Mesenchymal stem cell (in vitro differentiated cells and primary cell): ENCODE data around the gene CST11.
A peak's percentile ranks its signal among the peaks of the same experiment; 100 is the strongest.

Experiments
- DNase-seq: peaks from one replicate; pipeline ENCODE4 v3.0.0-alpha.2; 2013
- H2AFZ ChIP-seq: one replicate; pipeline ENCODE4 v1.6.1; 2013; ENCODE audit warnings: low read depth, mild to moderate bottlenecking, control low read depth, inconsistent platforms, low read length, moderate library complexity
- H2AK5ac ChIP-seq: 2 replicates; pipeline ENCODE4 v1.6.1; 2013; ENCODE audit warnings: low read length, moderate library complexity, mild to moderate bottlenecking, inconsistent platforms; ENCODE audit not compliant: severe bottlenecking
- H2BK120ac ChIP-seq: one replicate; pipeline ENCODE4 v1.6.1; 2013; ENCODE audit warnings: low read depth, mild to moderate bottlenecking, inconsistent platforms, low read length, moderate library complexity
- H2BK12ac ChIP-seq, 2 experiments: one replicate each; pipeline ENCODE4 v1.6.1; 2013; ENCODE audit warnings: inconsistent platforms in 2 of 2, low read length in 2 of 2, mild to moderate bottlenecking in 2 of 2, moderate library complexity in 2 of 2, control low read depth in 1 of 2
- H2BK15ac ChIP-seq: one replicate; pipeline ENCODE4 v1.6.1; 2013; ENCODE audit warnings: mild to moderate bottlenecking, low read depth, inconsistent platforms; ENCODE audit not compliant: poor library complexity, severe bottlenecking
- H2BK5ac ChIP-seq: 2 replicates; pipeline ENCODE4 v1.6.1; 2013; ENCODE audit warnings: low read depth, mild to moderate bottlenecking, low read length, control low read depth, inconsistent platforms; ENCODE audit not compliant: poor library complexity, severe bottlenecking
- H3K14ac ChIP-seq, 2 experiments: one replicate each; pipeline ENCODE4 v1.6.1; 2013; ENCODE audit warnings: inconsistent platforms in 2 of 2, low read length in 2 of 2, control low read depth in 1 of 2, mild to moderate bottlenecking in 1 of 2, moderate library complexity in 1 of 2
- H3K18ac ChIP-seq, 2 experiments: one replicate each; pipeline ENCODE4 v1.6.1; 2013; ENCODE audit warnings: inconsistent platforms in 2 of 2, low read length in 2 of 2, control low read depth in 1 of 2, low read depth in 1 of 2, mild to moderate bottlenecking in 1 of 2
- H3K23ac ChIP-seq, 2 experiments: one replicate each; pipeline ENCODE4 v1.6.1; 2013; ENCODE audit warnings: inconsistent platforms in 2 of 2, low read length in 2 of 2, mild to moderate bottlenecking in 2 of 2, moderate library complexity in 2 of 2, control low read depth in 1 of 2
- H3K27ac ChIP-seq: 2 replicates; pipeline ENCODE4 v1.5.1; 2013; ENCODE audit warnings: mild to moderate bottlenecking, moderate library complexity, low read length, control low read depth, inconsistent platforms; ENCODE audit not compliant: poor library complexity, severe bottlenecking
- H3K27me3 ChIP-seq, 2 experiments: 2 replicates each; pipeline versions ENCODE4 v1.6.1 to v1.7.0; 2013; ENCODE audit warnings: low read length in 2 of 2, mild to moderate bottlenecking in 2 of 2, moderate library complexity in 2 of 2, control low read depth in 1 of 2, inconsistent platforms in 1 of 2; ENCODE audit not compliant: control insufficient read depth in 1 of 2, insufficient read depth in 1 of 2
- H3K36me3 ChIP-seq, 2 experiments: 2 replicates each; pipeline versions ENCODE4 v1.6.1 to v1.7.0; 2013; ENCODE audit warnings: low read length in 2 of 2, control low read depth in 1 of 2, inconsistent platforms in 1 of 2, low read depth in 1 of 2, mild to moderate bottlenecking in 1 of 2; ENCODE audit not compliant: insufficient read depth in 2 of 2, control insufficient read depth in 1 of 2
- H3K4ac ChIP-seq, 2 experiments: one replicate each; pipeline ENCODE4 v1.6.1; 2013; ENCODE audit warnings: inconsistent platforms in 2 of 2, low read length in 2 of 2, mild to moderate bottlenecking in 2 of 2, moderate library complexity in 2 of 2, control low read depth in 1 of 2, low read depth in 1 of 2
- H3K4me1 ChIP-seq: 2 replicates; pipeline ENCODE4 v1.6.1; 2013; ENCODE audit warnings: low read depth, low read length, control low read depth; ENCODE audit not compliant: control insufficient read depth, insufficient read depth
- H3K4me2 ChIP-seq: 2 replicates; pipeline ENCODE4 v1.6.1; 2013; ENCODE audit warnings: low read length, mild to moderate bottlenecking, inconsistent platforms; ENCODE audit not compliant: poor library complexity, severe bottlenecking
- H3K4me3 ChIP-seq, 2 experiments: 2 replicates each; pipeline versions ENCODE4 v1.5.1 to v1.7.0; 2013; ENCODE audit warnings: low read length in 2 of 2, mild to moderate bottlenecking in 2 of 2, control low read depth in 1 of 2, low read depth in 1 of 2; ENCODE audit not compliant: insufficient read depth in 1 of 2
- H3K79me1 ChIP-seq: replicated peaks from 2 replicates; pipeline ENCODE4 v1.6.1; 2013; ENCODE audit warnings: mild to moderate bottlenecking, control low read depth, low read length, inconsistent platforms; ENCODE audit not compliant: poor library complexity, severe bottlenecking
- H3K9ac ChIP-seq: 2 replicates; pipeline ENCODE4 v1.7.0; 2013; ENCODE audit warnings: mild to moderate bottlenecking, low read length, moderate library complexity
- H3K9me3 ChIP-seq: 2 replicates; pipeline ENCODE4 v1.7.0; 2013; ENCODE audit warnings: mild to moderate bottlenecking, low read length; ENCODE audit not compliant: control insufficient read depth
- H4K8ac ChIP-seq: one replicate; pipeline ENCODE4 v1.6.1; 2013; ENCODE audit warnings: inconsistent platforms, mild to moderate bottlenecking, low read length, moderate library complexity
- H4K91ac ChIP-seq: one replicate; pipeline ENCODE4 v1.6.1; 2013; ENCODE audit warnings: mild to moderate bottlenecking, low read length, inconsistent platforms
- WGBS: methylation state at CpG from one replicate; pipeline ENCODE4 v1.1.7; 2013; ENCODE audit warnings: mixed read lengths; 5-methylcytosine and 5-hydroxymethylcytosine counted together

Gene CST11

GRCh38 chr20:23409800-23410199 lies 42.9 kb downstream of the CST11 start:
- Histone ChIP-seq H2AK5ac (no peak overlapping the region), H3K79me1 (peaks cover 10% of the 10 kb centered on the region), H3K4me1 (peaks cover 3% of the 10 kb centered on the region), H3K23ac (no peak overlapping the region), H2AFZ (no peak overlapping the region), H3K9ac (no peak overlapping the region), H2BK15ac (no peak overlapping the region), H3K18ac (peak overlapping the region in 1 of 2 experiments; percentile 34), H3K14ac (peak overlapping the region in 1 of 2 experiments; percentile 55), H2BK5ac (no peak overlapping the region), H2BK12ac (peak overlapping the region in 1 of 2 experiments; percentile 31), H3K9me3 (no peaks in the 10 kb centered on the region), H3K4ac (no peak overlapping the region), H4K8ac (no peak overlapping the region), H4K91ac (no peak overlapping the region), H3K4me2 (no peak overlapping the region), H3K27ac (no peak overlapping the region), H2BK120ac (peak overlapping the region; percentile 6), H3K4me3 (no peak overlapping the region), H3K27me3 (no peaks in the 10 kb centered on the region), H3K36me3 (no peaks in the 10 kb centered on the region)
- no peak for DNase-seq
- WGBS, result 95% methylated on average over 3 of the region's 3 CpGs

GRCh38 chr20:23408957-23409356 lies 43.7 kb downstream of the CST11 start:
- H4K8ac ChIP-seq, result no peak overlapping the region
- no peak overlapping the region for H3K4ac ChIP-seq
- DNase-seq, result no peak
- 91% methylated on average over 1 of the region's 2 CpGs for WGBS
- peaks cover 3% of the 10 kb centered on the region for H3K4me1 ChIP-seq
- no peak overlapping the region for H3K23ac ChIP-seq
- H2BK12ac ChIP-seq, result no peak overlapping the region
- H3K18ac ChIP-seq, result no peak overlapping the region
- H3K27me3 ChIP-seq, result no peaks in the 10 kb centered on the region
- H3K9ac ChIP-seq, result no peak overlapping the region
- no peak overlapping the region for H2AK5ac ChIP-seq
- no peak overlapping the region for H2BK120ac ChIP-seq
- no peaks in the 10 kb centered on the region for H3K36me3 ChIP-seq
- no peak overlapping the region for H3K4me3 ChIP-seq
- H2BK15ac ChIP-seq, result no peak overlapping the region
- H4K91ac ChIP-seq, result no peak overlapping the region
- H3K4me2 ChIP-seq, result no peak overlapping the region
- H3K9me3 ChIP-seq, result no peaks in the 10 kb centered on the region
- no peak overlapping the region for H2AFZ ChIP-seq
- no peak overlapping the region for H3K14ac ChIP-seq
- no peak overlapping the region for H3K27ac ChIP-seq
- H2BK5ac ChIP-seq, result no peak overlapping the region
- peaks cover 10% of the 10 kb centered on the region for H3K79me1 ChIP-seq

- no peak overlapping the region for H3K4me2 ChIP-seq
- no peak overlapping the region for H2BK120ac ChIP-seq
- H2AK5ac ChIP-seq, result no peak overlapping the region
- no peak overlapping the region for H3K4me3 ChIP-seq
- no peak overlapping the region for H3K23ac ChIP-seq
- H2BK5ac ChIP-seq, result no peak overlapping the region
- no peak for DNase-seq
- no peaks in the 10 kb centered on the region for H3K27me3 ChIP-seq
- H2BK12ac ChIP-seq, result no peak overlapping the region
- H2BK15ac ChIP-seq, result no peak overlapping the region
- WGBS, result no CpG with 5 or more reads among the region's 2 CpGs
- peaks cover 3% of the 10 kb centered on the region for H3K4me1 ChIP-seq
- H3K4ac ChIP-seq, result no peak overlapping the region
- H4K91ac ChIP-seq, result no peak overlapping the region
- H3K9me3 ChIP-seq, result no peaks in the 10 kb centered on the region
- no peak overlapping the region for H4K8ac ChIP-seq
- H3K14ac ChIP-seq, result no peak overlapping the region
- peaks cover 13% of the 10 kb centered on the region for H3K79me1 ChIP-seq
- no peak overlapping the region for H3K27ac ChIP-seq
- no peak overlapping the region for H2AFZ ChIP-seq
- no peak overlapping the region for H3K18ac ChIP-seq
- peaks cover 0 to under 1% of the 10 kb centered on the region in 2 experiments for H3K36me3 ChIP-seq
- no peak overlapping the region for H3K9ac ChIP-seq
Observed at GRCh38 chr20:23407781-23408464, 44.8 kb downstream of the CST11 start.

- Histone ChIP-seq H2BK120ac (no peak overlapping the region), H3K18ac (no peak overlapping the region), H3K4me3 (no peak overlapping the region), H3K14ac (no peak overlapping the region), H3K4me2 (no peak overlapping the region), H3K9ac (no peak overlapping the region), H4K91ac (no peak overlapping the region), H3K36me3 (peaks cover 0 to 10% of the 10 kb centered on the region in 2 experiments), H3K23ac (no peak overlapping the region), H3K27ac (no peak overlapping the region), H3K4me1 (peaks cover 3% of the 10 kb centered on the region), H3K9me3 (no peaks in the 10 kb centered on the region), H3K27me3 (no peaks in the 10 kb centered on the region), H2AFZ (no peak overlapping the region), H2BK15ac (no peak overlapping the region), H3K4ac (no peak overlapping the region), H2BK5ac (no peak overlapping the region), H4K8ac (no peak overlapping the region), H2BK12ac (no peak overlapping the region), H2AK5ac (no peak overlapping the region), H3K79me1 (peaks cover 15% of the 10 kb centered on the region)
- WGBS, result 100% methylated on average over 1 of the region's 1 CpG
- no peak for DNase-seq
Observed at GRCh38 chr20:23406880-23407279, 45.8 kb downstream of the CST11 start.
